ENCODE data around the gene RAB7A.

- TF ChIP-seq POLR2A (IDR thresholded peaks at IDR 0.05) (no peak), EP300 (IDR thresholded peaks at IDR 0.05) (no peak)
- TF ChIP-seq, protein P1, sequence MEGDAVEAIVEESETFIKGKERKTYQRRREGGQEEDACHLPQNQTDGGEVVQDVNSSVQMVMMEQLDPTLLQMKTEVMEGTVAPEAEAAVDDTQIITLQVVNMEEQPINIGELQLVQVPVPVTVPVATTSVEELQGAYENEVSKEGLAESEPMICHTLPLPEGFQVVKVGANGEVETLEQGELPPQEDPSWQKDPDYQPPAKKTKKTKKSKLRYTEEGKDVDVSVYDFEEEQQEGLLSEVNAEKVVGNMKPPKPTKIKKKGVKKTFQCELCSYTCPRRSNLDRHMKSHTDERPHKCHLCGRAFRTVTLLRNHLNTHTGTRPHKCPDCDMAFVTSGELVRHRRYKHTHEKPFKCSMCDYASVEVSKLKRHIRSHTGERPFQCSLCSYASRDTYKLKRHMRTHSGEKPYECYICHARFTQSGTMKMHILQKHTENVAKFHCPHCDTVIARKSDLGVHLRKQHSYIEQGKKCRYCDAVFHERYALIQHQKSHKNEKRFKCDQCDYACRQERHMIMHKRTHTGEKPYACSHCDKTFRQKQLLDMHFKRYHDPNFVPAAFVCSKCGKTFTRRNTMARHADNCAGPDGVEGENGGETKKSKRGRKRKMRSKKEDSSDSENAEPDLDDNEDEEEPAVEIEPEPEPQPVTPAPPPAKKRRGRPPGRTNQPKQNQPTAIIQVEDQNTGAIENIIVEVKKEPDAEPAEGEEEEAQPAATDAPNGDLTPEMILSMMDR (IDR thresholded peaks at IDR 0.05): no peak
Measured at GRCh38 chr3:128725547-128726022, 398 bp upstream of the RAB7A start.
